ENCODE measurements around the gene DLG2.
"Not testable (repeated sequence)": the region's sequence is repeated elsewhere in the genome, so short reads cannot be mapped to it uniquely, and the experiment has no call there.

DLG2 gene

DNA sequence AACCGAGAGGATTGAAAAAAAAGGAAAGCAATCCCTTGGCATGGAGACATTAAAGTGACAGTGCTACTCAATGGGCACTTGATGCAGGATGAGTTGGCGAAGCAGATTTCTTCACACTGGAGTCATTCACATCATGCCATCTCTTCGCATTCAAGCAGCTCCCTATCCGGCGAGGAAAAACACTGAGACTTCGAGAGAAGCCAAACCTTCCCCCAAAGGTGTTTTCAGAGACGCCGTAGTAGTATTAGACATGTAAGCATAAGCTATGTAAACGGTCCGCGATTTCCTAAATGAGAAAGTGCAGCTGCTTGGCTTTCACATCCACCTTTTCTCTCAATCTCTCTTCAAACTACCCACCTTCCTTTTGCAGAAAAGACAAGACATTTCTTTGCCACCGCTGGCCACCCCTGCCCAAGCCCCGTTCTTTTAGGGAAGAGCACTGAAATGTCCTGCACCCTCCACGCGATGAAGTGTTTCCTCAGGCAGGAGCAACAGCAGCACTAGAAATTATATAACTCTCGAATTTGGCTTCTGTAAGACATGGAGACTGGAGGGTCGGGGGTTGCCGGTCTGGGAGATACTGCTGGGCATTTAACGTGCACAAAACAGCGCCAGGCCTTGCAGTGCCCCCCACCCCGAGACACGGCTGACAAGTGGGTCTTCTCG lies at the start of gene DLG2:
DLG2 (minus strand) TSS at position 13 of the 666 bp plus-strand sequence.
- DNase-seq (ENCODE audit: low read depth), result no peak

GRCh38 chr11:85673393-85673792 lies 46.2 kb upstream of the DLG2 start:
- no peak for DNase-seq (ENCODE audit: low read depth)

- DNase-seq (ENCODE audit: low read depth), result no peak
Observed at GRCh38 chr11:85672105-85672902, 45.2 kb upstream of the DLG2 start.

DNA sequence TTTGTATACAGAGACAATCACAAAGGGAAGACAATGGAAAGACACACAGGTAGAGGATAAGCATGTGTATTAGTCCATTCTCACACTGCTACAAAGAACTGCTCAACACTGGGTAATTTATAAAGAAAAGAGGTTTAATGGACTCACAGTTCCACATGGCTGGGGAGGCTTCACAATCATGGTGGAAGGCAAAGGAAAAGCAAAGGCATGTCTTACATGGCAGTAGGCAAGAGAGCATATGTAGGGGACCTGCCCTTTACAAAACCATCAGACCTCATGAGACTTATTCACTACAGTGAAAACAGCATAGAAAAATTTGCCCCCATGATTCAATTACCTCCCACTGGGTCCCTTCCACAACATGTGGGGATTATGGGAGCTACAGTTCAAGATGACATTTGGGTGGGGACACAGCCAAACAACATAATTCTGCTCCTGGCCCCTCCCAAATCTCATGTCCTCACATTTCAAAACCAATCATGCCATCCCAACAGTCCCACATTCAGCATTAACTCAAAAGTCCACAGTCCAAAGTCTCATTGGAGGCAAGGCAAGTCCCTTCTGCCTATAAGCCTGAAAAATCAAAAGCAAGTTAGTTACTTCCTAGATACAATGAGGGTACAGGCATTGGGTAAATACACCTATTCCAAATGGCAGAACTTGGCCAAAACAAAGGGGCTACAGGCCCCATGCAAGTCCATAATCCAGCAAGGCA lies 44.0 kb upstream of the DLG2 start:
- not testable (repeated sequence) for DNase-seq (ENCODE audit: low read depth)

DNA sequence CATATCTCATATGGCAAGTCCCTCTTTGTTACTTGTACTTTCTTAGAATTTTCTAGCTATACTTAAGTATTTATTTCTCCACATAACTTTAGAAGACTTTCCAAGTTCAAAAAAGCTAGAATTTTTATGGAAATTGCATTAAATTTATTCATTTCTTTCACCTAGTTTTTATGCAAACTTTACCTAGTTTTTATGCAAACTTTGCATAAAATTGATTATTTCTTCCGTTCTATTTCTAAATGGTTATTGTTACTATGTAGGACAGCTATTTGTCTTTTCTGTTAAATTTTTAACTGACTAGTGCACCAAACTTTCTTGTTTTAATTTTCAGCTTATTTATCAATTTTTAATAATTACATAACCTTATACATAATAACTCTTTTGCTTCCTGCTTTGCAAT lies 41.0 kb upstream of the DLG2 start:
- no peak for DNase-seq (ENCODE audit: low read depth)

- no peak for DNase-seq (ENCODE audit: low read depth)
Observed at GRCh38 chr11:85666687-85667086, 39.5 kb upstream of the DLG2 start.

GRCh38 chr11:85665733-85666132 lies 38.6 kb upstream of the DLG2 start:
- DNase-seq (ENCODE audit: low read depth), result no peak

GRCh38 chr11:85664615-85665481 lies 37.7 kb upstream of the DLG2 start, which contains the start of gene CREBZF:
CREBZF (minus strand) TSS chr11:85665129; CDS start chr11:85664875, 254 bp downstream.
- peak; percentile 89 for DNase-seq (ENCODE audit: low read depth)

GRCh38 chr11:85663753-85664614 lies 36.8 kb upstream of the DLG2 start:
- DNase-seq (ENCODE audit: low read depth), result peak; percentile 82

GRCh38 chr11:85663080-85663752 lies 36.1 kb upstream of the DLG2 start:
- DNase-seq (ENCODE audit: low read depth), result no peak

DNA sequence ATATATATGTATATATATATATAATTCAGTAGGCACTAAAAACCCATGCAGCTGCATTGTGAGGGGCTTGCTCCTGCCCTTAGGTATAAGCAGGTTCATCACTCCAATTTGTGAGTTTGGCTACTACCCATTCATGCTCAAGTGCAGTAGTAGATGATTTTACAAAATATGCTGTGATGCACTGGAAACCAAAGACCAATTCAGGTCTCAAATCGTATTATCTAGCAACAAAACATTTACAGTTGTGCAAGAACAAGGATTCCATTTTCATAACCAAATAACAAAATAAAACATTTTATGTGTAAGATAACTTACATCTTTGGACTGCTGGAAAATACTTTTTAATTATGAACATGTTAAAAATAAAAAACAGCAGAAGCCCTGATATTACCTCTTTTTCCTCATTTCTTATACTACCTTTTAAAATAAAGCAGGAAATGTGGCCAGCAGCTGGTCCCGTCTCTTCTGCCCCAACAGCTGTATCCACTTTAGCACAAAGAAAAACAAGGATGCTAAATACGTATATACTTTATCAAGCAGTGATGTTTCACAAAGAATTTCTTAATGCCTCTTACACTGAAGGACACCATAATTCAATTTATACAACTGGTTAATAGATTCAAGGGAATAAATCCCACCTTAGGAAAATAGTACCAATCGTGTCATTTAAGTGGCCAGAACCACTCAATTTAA lies 35.0 kb upstream of the DLG2 start:
- DNase-seq (ENCODE audit: low read depth), result no peak

GRCh38 chr11:85658180-85658579 lies 31.0 kb upstream of the DLG2 start:
- DNase-seq (ENCODE audit: low read depth), result no peak

DNA sequence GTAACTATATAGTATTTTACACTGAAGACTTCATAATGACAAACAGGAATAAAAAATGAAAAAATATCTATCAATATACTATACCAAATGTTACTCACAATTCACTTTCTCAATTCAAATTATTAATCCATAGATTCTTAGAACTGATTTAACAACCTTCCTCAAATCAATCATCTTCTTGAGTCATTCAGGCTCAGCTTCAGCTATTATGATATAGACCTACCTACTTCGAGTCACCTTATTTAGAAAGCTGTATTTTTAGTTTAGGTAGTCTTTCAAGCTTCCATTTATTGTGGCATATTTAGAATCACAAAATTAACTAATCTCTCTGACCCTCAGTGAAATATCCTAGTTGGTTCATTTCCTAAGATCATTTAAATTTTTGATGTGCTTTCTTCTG lies 29.6 kb upstream of the DLG2 start:
- DNase-seq (ENCODE audit: low read depth), result no peak

DNA sequence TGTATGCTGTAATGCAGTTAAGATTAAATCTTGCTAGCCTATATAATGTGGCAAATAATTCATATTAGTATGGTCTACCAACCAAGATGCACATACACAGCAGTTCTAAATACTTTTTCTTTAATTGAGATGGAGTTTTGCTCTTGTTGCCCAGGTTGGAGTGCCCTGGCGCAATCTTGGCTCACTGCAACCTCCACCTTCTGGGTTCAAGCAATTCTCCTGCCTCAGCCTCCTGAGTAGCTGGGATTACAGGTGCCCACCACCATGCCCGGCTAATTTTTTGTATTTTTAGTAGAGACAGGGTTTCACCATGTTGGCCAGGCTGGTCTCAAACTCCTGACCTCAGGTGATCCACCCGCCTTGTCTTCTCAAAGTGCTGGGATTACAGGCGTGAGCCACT lies 27.2 kb upstream of the DLG2 start:
- not testable (repeated sequence) for DNase-seq (ENCODE audit: low read depth)

GRCh38 chr11:85652786-85653447 lies 25.8 kb upstream of the DLG2 start:
- DNase-seq (ENCODE audit: low read depth), result no peak

- DNase-seq (ENCODE audit: low read depth), result no peak
Observed at GRCh38 chr11:85651118-85651517, 24.0 kb upstream of the DLG2 start.

- peak; percentile 82 for DNase-seq (ENCODE audit: low read depth)
Observed at GRCh38 chr11:85647604-85648299, 20.6 kb upstream of the DLG2 start, which contains the start of gene TMEM126A. TMEM126A (plus strand) TSS chr11:85647967; CDS start chr11:85650256, 2,289 bp downstream.

DNA sequence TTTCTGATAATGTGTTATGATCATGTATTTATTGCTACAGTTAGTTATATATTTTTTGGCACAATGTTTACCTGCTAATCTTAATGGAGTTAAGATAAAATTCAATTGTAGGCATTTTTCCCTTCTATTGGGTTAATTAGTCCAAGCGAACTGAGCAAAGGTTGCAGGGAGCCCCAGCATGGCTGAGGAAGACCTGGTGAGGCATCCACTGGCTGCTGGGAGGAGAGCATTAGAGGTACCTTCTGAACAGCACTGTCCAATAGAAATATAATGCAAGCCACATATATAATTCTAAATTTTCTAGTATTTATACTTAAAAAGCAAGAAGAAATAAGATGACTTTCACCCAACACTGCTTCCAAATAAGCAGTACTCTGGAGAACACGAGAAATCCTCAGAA lies 19.9 kb upstream of the DLG2 start:
- no peak for DNase-seq (ENCODE audit: low read depth)
